IPS DF 6.9 (cell line): ENCODE data around the gene PHRF1.
A peak's percentile ranks its signal among the peaks of the same experiment; 100 is the strongest.

Source experiments
- DNase-seq: peaks from one replicate; pipeline ENCODE4 v3.0.0-alpha.2; 2013; ENCODE audit warnings: low read depth, low spot score
- H3K27ac ChIP-seq: one replicate; pipeline ENCODE4 v1.5.1; 2013; ENCODE audit warnings: low read length, control low read depth
- H3K27me3 ChIP-seq: 2 replicates; pipeline ENCODE4 v1.6.1; 2013; ENCODE audit warnings: mild to moderate bottlenecking, low read length; ENCODE audit not compliant: control insufficient read depth, insufficient read depth
- H3K36me3 ChIP-seq: 2 replicates; pipeline ENCODE4 v1.6.1; 2013; ENCODE audit warnings: low read length; ENCODE audit not compliant: control insufficient read depth, insufficient read depth
- H3K4me1 ChIP-seq: 2 replicates; pipeline ENCODE4 v1.6.1; 2013; ENCODE audit warnings: low read length; ENCODE audit not compliant: control insufficient read depth, insufficient read depth
- H3K4me3 ChIP-seq: 2 replicates; pipeline ENCODE4 v1.5.1; 2013; ENCODE audit warnings: mild to moderate bottlenecking, low read length
- H3K9me3 ChIP-seq: 2 replicates; pipeline ENCODE4 v1.6.1; 2013; ENCODE audit warnings: low read length, inconsistent platforms; ENCODE audit not compliant: control insufficient read depth, insufficient read depth
- WGBS: extraction: QIAGEN DNeasy Blood & Tissue Kit; methylation state at CpG from one replicate; pipeline ENCODE4 v1.1.7; 2013; ENCODE audit warnings: mixed read lengths, missing lambda C conversion rate; ENCODE audit not compliant: insufficient read length, insufficient coverage; 5-methylcytosine and 5-hydroxymethylcytosine counted together

PHRF1 gene

DNA sequence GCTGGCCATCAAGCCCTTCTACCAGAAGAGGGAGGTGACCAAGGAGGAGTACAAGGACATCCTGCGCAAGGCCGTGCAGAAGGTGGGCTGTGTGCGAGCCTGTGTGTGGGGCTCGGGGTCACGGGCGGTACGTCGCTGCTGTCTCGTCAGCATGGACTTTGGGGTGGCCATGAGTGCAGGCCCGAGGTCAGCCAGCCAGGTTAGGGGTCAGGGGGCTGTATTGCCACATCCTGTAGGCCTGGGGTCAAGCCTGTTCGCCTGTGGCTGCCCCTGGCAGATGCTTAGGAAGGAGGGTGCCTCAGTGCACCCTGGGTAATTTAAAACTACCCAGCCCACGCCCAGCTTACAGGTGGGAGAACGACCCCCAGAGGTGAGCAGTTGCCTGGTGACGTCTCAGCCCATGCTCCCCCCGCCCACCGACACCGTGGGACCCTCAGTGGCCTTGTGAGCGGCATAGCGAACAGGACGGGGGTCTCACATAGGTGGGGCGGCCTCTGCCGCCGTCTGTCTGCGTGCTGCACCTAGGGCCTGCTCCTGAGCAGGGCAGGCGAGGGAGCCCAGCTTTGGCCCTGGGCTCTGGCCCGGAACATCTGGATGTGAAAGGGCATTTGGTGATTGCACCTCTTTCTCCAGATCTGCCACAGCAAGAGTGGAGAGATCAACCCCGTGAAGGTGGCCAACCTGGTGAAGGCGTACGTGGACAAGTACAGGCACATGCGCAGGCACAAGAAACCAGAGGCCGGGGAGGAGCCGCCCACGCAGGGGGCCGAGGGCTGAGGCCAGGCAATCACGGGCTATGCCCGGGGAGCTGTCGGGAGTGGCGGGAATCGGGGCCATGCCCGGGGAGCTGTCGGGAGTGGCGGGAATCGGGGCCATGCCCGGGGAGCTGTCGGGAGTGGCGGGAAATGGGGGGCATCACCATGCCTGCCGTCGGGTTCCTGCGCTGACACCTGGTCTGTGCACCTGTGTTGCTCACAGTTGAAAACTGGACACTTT lies 35.0 kb downstream of the PHRF1 start:
- WGBS: no CpG with 5 or more reads among the region's 49 CpGs

DNA sequence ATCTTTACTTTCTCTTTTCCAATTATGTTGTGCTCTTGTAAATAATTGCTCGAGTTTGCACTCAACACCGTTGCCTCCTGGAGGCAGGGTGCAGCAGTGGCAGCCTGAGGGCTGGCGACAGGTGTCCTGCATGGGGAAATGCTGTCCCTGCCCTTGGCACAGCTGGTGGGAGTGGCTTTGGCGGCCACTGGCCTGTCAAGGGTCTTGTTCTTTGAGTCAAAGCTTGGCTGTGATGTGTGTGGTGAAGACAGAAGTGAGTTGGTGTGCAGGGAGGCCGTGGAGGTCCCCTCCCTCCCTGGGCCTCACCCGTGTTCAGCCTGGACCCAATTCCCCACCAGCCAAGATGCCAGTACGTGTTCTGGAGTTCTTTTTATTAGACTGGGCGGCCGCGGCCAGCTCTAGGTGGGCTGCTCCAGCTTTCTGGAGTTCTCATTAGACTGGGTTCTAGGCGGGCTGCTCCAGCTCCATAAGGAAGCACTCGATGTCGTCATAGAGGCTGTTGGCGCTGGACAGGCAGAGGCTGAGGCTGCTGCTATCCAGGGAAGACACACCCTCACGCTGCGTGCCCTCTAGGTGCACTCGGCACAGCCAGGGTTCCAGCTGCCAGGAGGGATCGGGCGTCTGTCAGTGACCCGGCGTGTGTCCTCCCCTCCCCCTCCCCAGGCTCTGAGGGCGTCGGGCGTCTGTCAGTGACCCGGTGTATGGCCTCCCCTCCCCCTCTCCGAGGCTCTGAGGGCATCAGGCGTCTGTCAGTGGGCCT lies 36.1 kb downstream of the PHRF1 start:
- Histone ChIP-seq H3K27me3 (no peaks in the 10 kb centered on the region), H3K9me3 (no peaks in the 10 kb centered on the region), H3K27ac (no peak overlapping the region), H3K4me1 (peaks cover 3% of the 10 kb centered on the region; the same call in 1 of the 2 replicates), H3K4me3 (no peak overlapping the region), H3K36me3 (peaks cover 46% of the 10 kb centered on the region)
- no CpG with 5 or more reads among the region's 27 CpGs for WGBS
- no peak for DNase-seq

More for the DNA sequence above, 35.0 kb downstream of the PHRF1 start:
- Histone ChIP-seq H3K9me3 (no peaks in the 10 kb centered on the region), H3K27me3 (no peaks in the 10 kb centered on the region), H3K4me1 (peaks cover 3% of the 10 kb centered on the region; the same call in 1 of the 2 replicates), H3K27ac (no peak overlapping the region), H3K36me3 (peaks cover 56% of the 10 kb centered on the region), H3K4me3 (no peak overlapping the region)
- no peak for DNase-seq

DNA sequence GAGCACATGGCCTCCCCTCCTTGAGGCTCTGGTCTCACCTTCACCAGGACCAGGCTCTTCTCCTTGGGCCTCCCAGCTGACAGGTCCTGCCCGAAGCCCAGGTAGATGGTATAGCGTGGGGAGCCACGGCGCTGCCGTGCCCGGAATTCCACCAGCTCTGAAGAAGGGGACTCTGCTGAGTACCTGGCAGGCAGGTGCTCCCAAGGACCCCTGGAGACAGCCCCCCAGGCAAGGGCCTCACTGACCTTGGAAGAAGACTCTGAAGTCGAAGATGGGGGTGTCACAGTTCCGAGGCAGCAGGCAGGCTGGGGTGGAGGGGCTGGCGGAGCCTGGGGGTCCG lies 36.7 kb downstream of the PHRF1 start:
- Histone ChIP-seq H3K4me1 (peaks cover 3% of the 10 kb centered on the region; the same call in 1 of the 2 replicates), H3K36me3 (peaks cover 41% of the 10 kb centered on the region), H3K27ac (no peak overlapping the region), H3K9me3 (no peaks in the 10 kb centered on the region), H3K4me3 (no peak overlapping the region), H3K27me3 (no peaks in the 10 kb centered on the region)
- no peak for DNase-seq
- no CpG with 5 or more reads among the region's 10 CpGs for WGBS

DNA sequence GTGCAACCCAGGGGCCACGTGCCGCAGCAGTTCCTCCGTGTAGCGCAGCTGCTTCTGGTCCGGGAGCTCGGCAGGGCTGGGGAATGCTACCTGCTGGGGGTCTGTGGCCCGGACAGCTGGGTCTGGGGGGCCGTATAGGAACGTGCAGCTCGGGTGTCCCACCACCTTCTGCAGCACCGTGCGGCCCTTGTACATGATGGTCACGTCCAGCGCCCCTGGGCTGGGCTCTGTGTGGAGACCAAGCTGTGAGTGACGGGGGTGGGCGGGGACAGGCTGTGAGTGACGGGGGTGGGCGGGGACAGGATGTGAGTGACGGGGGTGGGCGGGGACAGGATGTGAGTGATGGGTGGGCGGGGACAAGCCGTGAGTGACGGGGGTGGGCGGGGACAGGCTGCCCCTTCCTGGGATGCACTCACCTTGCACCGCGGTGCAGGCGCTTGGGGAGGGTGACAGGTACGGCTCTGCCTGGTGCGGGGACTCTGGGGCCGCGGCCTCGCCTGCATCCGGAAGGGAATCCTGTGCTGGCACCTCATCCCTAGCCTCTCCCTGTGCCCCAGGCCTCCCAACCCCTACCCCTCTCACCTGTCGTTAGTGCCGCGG lies 37.2 kb downstream of the PHRF1 start:
- Histone ChIP-seq H3K4me3 (no peak overlapping the region), H3K36me3 (peaks cover 35% of the 10 kb centered on the region), H3K4me1 (peaks cover 3% of the 10 kb centered on the region; the same call in 1 of the 2 replicates), H3K27ac (no peak overlapping the region), H3K9me3 (no peaks in the 10 kb centered on the region), H3K27me3 (no peaks in the 10 kb centered on the region)
- no CpG with 5 or more reads among the region's 36 CpGs for WGBS
- DNase-seq: no peak

DNA sequence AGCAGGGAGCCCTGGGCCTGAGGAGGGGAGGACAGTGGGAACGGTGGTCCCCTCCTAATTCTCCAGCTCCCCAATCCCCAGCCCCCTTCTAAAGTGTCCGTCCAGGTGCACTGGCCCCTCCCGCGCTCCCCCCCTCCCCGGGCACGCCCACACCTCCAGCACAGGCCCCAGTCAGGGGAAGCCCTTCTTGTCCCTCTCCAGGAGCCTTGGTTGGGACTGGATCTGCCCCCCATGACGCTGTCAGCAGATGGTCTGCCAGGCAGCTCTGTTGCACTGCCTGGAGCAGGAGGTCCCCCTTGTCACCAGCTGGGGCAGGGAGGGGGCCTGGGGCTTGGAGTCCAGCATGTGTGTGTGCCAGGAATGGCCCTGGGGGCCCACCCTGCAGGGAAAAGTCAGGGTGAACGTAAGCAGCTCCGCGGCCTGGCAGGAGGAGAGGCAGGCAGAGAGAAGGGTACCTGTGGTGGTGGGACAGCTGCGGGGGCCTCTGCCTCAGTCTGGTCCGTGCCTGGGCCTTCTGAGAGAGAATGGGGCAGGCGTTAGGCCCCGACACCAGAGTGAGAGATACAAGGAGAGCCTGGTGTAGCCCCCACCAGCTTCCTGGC lies 37.9 kb downstream of the PHRF1 start:
- Histone ChIP-seq H3K27ac (no peak overlapping the region), H3K36me3 (peaks cover 29% of the 10 kb centered on the region), H3K27me3 (no peaks in the 10 kb centered on the region), H3K4me1 (peaks cover 3% of the 10 kb centered on the region; the same call in 1 of the 2 replicates), H3K9me3 (no peaks in the 10 kb centered on the region), H3K4me3 (no peak overlapping the region)
- WGBS: no CpG with 5 or more reads among the region's 14 CpGs
- DNase-seq: no peak

GRCh38 chr11:614623-615503 lies 38.6 kb downstream of the PHRF1 start:
- Histone ChIP-seq H3K9me3 (no peaks in the 10 kb centered on the region), H3K36me3 (peaks cover 22% of the 10 kb centered on the region), H3K4me1 (peaks cover 3% of the 10 kb centered on the region; the same call in 1 of the 2 replicates), H3K27me3 (no peaks in the 10 kb centered on the region), H3K27ac (no peak overlapping the region), H3K4me3 (peak overlapping the region; percentile 79; the same call in 1 of the 2 replicates)
- no CpG with 5 or more reads among the region's 68 CpGs for WGBS
- no peak for DNase-seq

GRCh38 chr11:615504-616319 lies 39.4 kb downstream of the PHRF1 start, which contains the start of gene IRF7:
TSS of gene IRF7 (minus strand) at chr11:615950. CDS start at chr11:615364, 586 bp downstream.
- no peak within 1 kb of the TSS for H3K27ac ChIP-seq
- peak within 1 kb of the TSS; percentile 79; the same call in 1 of the 2 replicates for H3K4me3 ChIP-seq
- no peaks in the 10 kb centered on the region for H3K9me3 ChIP-seq
- no peaks in the 10 kb centered on the region for H3K27me3 ChIP-seq
- H3K36me3 ChIP-seq: peaks cover 14% of the 10 kb centered on the region
- no peak for DNase-seq
- peaks cover 3% of the 10 kb centered on the region; the same call in 1 of the 2 replicates for H3K4me1 ChIP-seq
- WGBS: no CpG with 5 or more reads among the region's 66 CpGs

- WGBS: no CpG with 5 or more reads among the region's 39 CpGs
- no peaks in the 10 kb centered on the region for H3K9me3 ChIP-seq
- H3K4me3 ChIP-seq: no peak overlapping the region
- H3K27me3 ChIP-seq: no peaks in the 10 kb centered on the region
- DNase-seq: no peak
- H3K4me1 ChIP-seq: peaks cover 3% of the 10 kb centered on the region; the same call in 1 of the 2 replicates
- no peak overlapping the region for H3K27ac ChIP-seq
- H3K36me3 ChIP-seq: peaks cover 6% of the 10 kb centered on the region; the same call in 1 of the 2 replicates
These were observed 40.3 kb downstream of the PHRF1 start for GRCh38 chr11:616320-617198.
